HepG2 (cell line): ENCODE measurements around the gene ANO4. TPM values are rescaled to one million over a fixed set of nuclear protein-coding genes. Genes with fewer than 3 reads are reported as not detected.

ENCODE experiments used
- ATAC-seq: fragments of 200-7000 bp; cut with Tn5 transposase; 3 replicates; pipeline ENCODE4 v1.9.1; 2020; ENCODE audit warnings: mild to moderate bottlenecking, moderate library complexity
- BruUV-seq: library from RNA; stranded (reverse); fragments of 400-500 nt; replicated peaks from 2 replicates; lab custom pipeline; 2021; lab: Mats Ljungman, UMichigan
- CTCF ChIA-PET: fragments of 300-600 bp; formaldehyde crosslinking; extraction: SDS; loops from one replicate; lab custom pipeline; 2021; ENCODE audit warnings: low total read pairs, inconsistent platforms, low intra/inter-chr PET ratio; lab: Yijun Ruan, JAX
- POLR2A ChIA-PET: fragments of 350-600 bp; sonication (Branson Sonifier 250); formaldehyde crosslinking; loops from one replicate; lab custom pipeline; 2020; ENCODE audit warnings: antibody characterized with exemption, inconsistent platforms; lab: Yijun Ruan, JAX
- DNase-seq: peaks from one replicate; pipeline ENCODE4 v3.0.0-alpha.2; 2015; ENCODE audit warnings: low spot score
- FAIRE-seq: peaks from 3 replicates; lab custom pipeline; 2011; peaks lifted over from hg19 to GRCh38; lab: Jason Lieb, UNC
- H2AFZ ChIP-seq: one replicate; pipeline ENCODE4 v1.6.1; 2011; ENCODE audit warnings: low read length, inconsistent platforms
- H3K27ac ChIP-seq: fragments of 300-600 bp; 3 replicates; pipeline ENCODE4 v1.8.0; 2011; ENCODE audit warnings: mixed run types, mild to moderate bottlenecking, mixed read lengths, low read length, inconsistent platforms; ENCODE audit not compliant: insufficient read depth; ENCODE audit errors: extremely low read length
- H3K27me3 ChIP-seq, 2 experiments: fragments of 200-600 bp in 1 of 2; 2 replicates in 1 of 2; 3 replicates in 1 of 2; pipeline versions ENCODE4 v1.6.0 to v1.8.0; 2011; ENCODE audit warnings: low read length in 2 of 2, mild to moderate bottlenecking in 2 of 2, moderate library complexity in 2 of 2, inconsistent platforms in 1 of 2; ENCODE audit not compliant: insufficient read depth in 2 of 2, control insufficient read depth in 1 of 2
- H3K36me3 ChIP-seq, 2 experiments: fragments of 200-600 bp in 1 of 2; replicated peaks in 1 of 2; 2 replicates in 1 of 2; 3 replicates in 1 of 2; pipeline versions ENCODE4 v1.5.1 to v1.8.0; 2011; ENCODE audit warnings: low read length in 2 of 2, inconsistent platforms in 1 of 2; ENCODE audit not compliant: insufficient read depth in 2 of 2, control insufficient read depth in 1 of 2
- H3K4me1 ChIP-seq: 2 replicates; pipeline ENCODE4 v1.5.1; 2012; ENCODE audit warnings: low read length, inconsistent platforms; ENCODE audit not compliant: insufficient read depth
- H3K4me2 ChIP-seq: 2 replicates; pipeline ENCODE4 v1.6.0; 2011; ENCODE audit warnings: low read depth, low read length, inconsistent platforms
- H3K4me3 ChIP-seq, 3 experiments: fragments of 200-600 bp in 1 of 3; sonication (generic), shearing (Covaris generic) in 1 of 3; replicated peaks in 1 of 3; 2 replicates each; pipeline ENCODE4 v1.5.1; 2011 to 2016; ENCODE audit warnings: low read length in 3 of 3, inconsistent platforms in 2 of 3, low read depth in 2 of 3, mild to moderate bottlenecking in 2 of 3, control low read depth in 1 of 3, mixed read lengths in 1 of 3; ENCODE audit not compliant: insufficient read depth in 1 of 3
- H3K79me2 ChIP-seq: one replicate; pipeline ENCODE4 v1.6.1; 2011; ENCODE audit warnings: low read length, inconsistent platforms; ENCODE audit not compliant: insufficient read depth
- H3K9ac ChIP-seq: 2 replicates; pipeline ENCODE4 v1.6.0; 2011; ENCODE audit warnings: mild to moderate bottlenecking, low read depth, low read length, inconsistent platforms; ENCODE audit not compliant: insufficient read depth
- H3K9me3 ChIP-seq: 2 replicates; pipeline ENCODE4 v1.5.1; 2012; ENCODE audit warnings: mild to moderate bottlenecking, low read length
- H4K20me1 ChIP-seq: 2 replicates; pipeline ENCODE4 v1.6.0; 2011; ENCODE audit warnings: inconsistent platforms, mild to moderate bottlenecking, low read length, moderate library complexity; ENCODE audit not compliant: insufficient read depth
- CEBPB ChIP-seq: IDR thresholded peaks from 2 replicates; pipeline ENCODE4 v1.6.1; 2011; ENCODE audit warnings: low read depth, low read length, improper control_type of control experiment, borderline replicate concordance
- CHD2 ChIP-seq: IDR thresholded peaks from 2 replicates; pipeline ENCODE4 v1.6.1; 2011; ENCODE audit warnings: low read depth, low read length, improper control_type of control experiment
- NFIB ChIP-seq: sonication (generic); formaldehyde crosslinking; IDR thresholded peaks from 2 replicates; pipeline ENCODE4 v1.9.0; 2021; ENCODE audit warnings: missing genetic modification reagents, mild to moderate bottlenecking, borderline replicate concordance
- RORA ChIP-seq: sonication (generic); formaldehyde crosslinking; IDR thresholded peaks from 2 replicates; pipeline ENCODE4 v1.5.0; 2020; ENCODE audit warnings: mild to moderate bottlenecking, missing genetic modification reagents, moderate library complexity
- ZIK1 ChIP-seq: sonication (generic); formaldehyde crosslinking; IDR thresholded peaks from 2 replicates; pipeline ENCODE4 v1.5.0; 2020; ENCODE audit warnings: mild to moderate bottlenecking, low read depth, missing genetic modification reagents, borderline replicate concordance
- ZNF17 ChIP-seq: sonication (generic); formaldehyde crosslinking; IDR thresholded peaks from 2 replicates; pipeline ENCODE4 v1.5.0; 2020; ENCODE audit warnings: mild to moderate bottlenecking, missing genetic modification reagents
- ZNF282 ChIP-seq: fragments of 450-650 bp; IDR thresholded peaks from 2 replicates; pipeline ENCODE4 v1.6.1; 2018; ENCODE audit not compliant: partially characterized antibody
- ZNF33B ChIP-seq: sonication (generic); formaldehyde crosslinking; IDR thresholded peaks from 2 replicates; pipeline ENCODE4 v1.5.1; 2020; ENCODE audit warnings: mild to moderate bottlenecking, missing genetic modification reagents
- ZNF484 ChIP-seq: sonication (generic); formaldehyde crosslinking; IDR thresholded peaks from 2 replicates; pipeline ENCODE4 v1.5.1; 2020; ENCODE audit warnings: mild to moderate bottlenecking, low read depth, missing genetic modification reagents, borderline replicate concordance
- ZNF816 ChIP-seq: sonication (generic); formaldehyde crosslinking; IDR thresholded peaks from 2 replicates; pipeline ENCODE4 v1.8.0; 2022; ENCODE audit warnings: missing genetic modification reagents, mild to moderate bottlenecking, borderline replicate concordance
- whole genome bisulfite sequencing: methylation state at CpG from one replicate; pipeline ENCODE4 v1.1.6; 2017; ENCODE audit warnings: low lambda C conversion rate; 5-methylcytosine and 5-hydroxymethylcytosine counted together
- in situ Hi-C: cut with HindIII; loops from 2 replicates; pipeline ENCODE4 v1.10.0; 2017; ENCODE audit warnings: low pct_unique_long_range_greater_than_20kb; ENCODE audit not compliant: extremely low pct_ligation_motif_present
- intact Hi-C: fragments of 100-400 bp; cut with micrococcal nuclease; formaldehyde crosslinking; loops from one replicate; pipeline ENCODE4 v1.10.0; 2022; ENCODE audit not compliant: unreplicated experiment
- polyA plus RNA-seq, 8 experiments: library from polyadenylated mRNA; depleted of rRNA in 3 of 8; stranded (reverse) in 7 of 8; unstranded in 1 of 8; fragments of >200 nt; fragmentation: Illumina TruSeq in 4 of 8; extraction: Trizol in 4 of 8; gene quantifications; 2 replicates each; pipeline versions ENCODE4 v1.2.1 to v1.2.3, GENCODE V29; 2011 to 2016; ENCODE audit warnings: low read depth in 4 of 8, missing spikeins in 1 of 8, mixed read lengths in 1 of 8; ENCODE audit not compliant: insufficient read depth in 1 of 8
- total RNA-seq, 5 experiments: library from RNA; depleted of rRNA; stranded (reverse); fragments of >200 nt; fragmentation: Illumina TruSeq; extraction: Trizol; gene quantifications; 2 replicates each; pipeline ENCODE4 v1.2.3, GENCODE V29; 2016; ENCODE audit warnings: low read depth in 1 of 5
- TF ChIP-seq, protein P1 (sequence below): sonication (generic); formaldehyde crosslinking; IDR thresholded peaks from 2 replicates; pipeline ENCODE4 v1.8.0; 2022; ENCODE audit warnings: missing genetic modification reagents, low read depth, mild to moderate bottlenecking, borderline replicate concordance
- TF ChIP-seq, protein P2 (sequence below): sonication (generic); formaldehyde crosslinking; IDR thresholded peaks from 2 replicates; pipeline ENCODE4 v1.9.0; 2021; ENCODE audit warnings: missing genetic modification reagents, borderline replicate concordance
- TF ChIP-seq, protein P3 (sequence below): sonication (generic); formaldehyde crosslinking; IDR thresholded peaks from 2 replicates; pipeline ENCODE4 v1.4.0; 2020; ENCODE audit warnings: missing genetic modification reagents

ANO4 gene
- total and polyA plus RNA-seq, 2 of the 13 experiments (the other 11 are each of a cell fraction or from before 2014, with no cell fraction given) = not detected

DNA sequence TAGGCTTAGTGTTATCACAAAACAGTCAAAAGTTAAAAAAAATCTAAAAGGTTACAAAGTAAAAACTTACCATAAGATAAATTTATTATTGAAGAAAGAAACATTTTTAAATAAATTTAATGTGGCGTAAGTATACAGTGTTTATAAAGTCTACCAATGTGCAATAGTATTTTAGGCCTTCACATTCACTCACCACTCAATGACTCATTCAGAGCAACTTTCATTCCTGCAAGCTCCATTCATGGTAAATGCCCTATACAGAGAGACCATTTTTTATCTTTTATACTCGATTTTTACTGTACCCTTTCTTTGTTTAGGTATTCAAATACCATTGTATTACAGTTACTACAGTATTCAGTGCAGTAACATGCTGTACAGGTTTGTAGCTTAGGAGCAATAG is 124.5 kb downstream of the ANO4 start:
- no peaks in the 10 kb centered on the region for H3K9me3 ChIP-seq
- H3K27me3 ChIP-seq = no peaks in the 10 kb centered on the region
- BruUV-seq = no TSS peak
- no peaks in the 10 kb centered on the region for H3K4me1 ChIP-seq
- no peak overlapping the region for H2AFZ ChIP-seq
- POLR2A ChIA-PET = no interaction called here
- FAIRE-seq (no peak), DNase-seq (no peak), ATAC-seq (no peak)
- H3K9ac ChIP-seq = no peak overlapping the region
- H4K20me1 ChIP-seq = no peaks in the 10 kb centered on the region
- TF ChIP-seq CHD2 (no peak), NFIB (no peak), CEBPB (no peak), ZNF282 (no peak)
- intact Hi-C loops (no loop called here), in situ Hi-C loops (no loop called here)
- H3K4me2 ChIP-seq = no peak overlapping the region
- H3K27ac ChIP-seq = no peak overlapping the region
- H3K4me3 ChIP-seq = no peak overlapping the region
- H3K36me3 ChIP-seq = no peaks in the 10 kb centered on the region
- CTCF ChIA-PET = no interaction called here
- no peaks in the 10 kb centered on the region for H3K79me2 ChIP-seq
- WGBS = 23% methylated on average over 2 of the region's 2 CpGs

DNA sequence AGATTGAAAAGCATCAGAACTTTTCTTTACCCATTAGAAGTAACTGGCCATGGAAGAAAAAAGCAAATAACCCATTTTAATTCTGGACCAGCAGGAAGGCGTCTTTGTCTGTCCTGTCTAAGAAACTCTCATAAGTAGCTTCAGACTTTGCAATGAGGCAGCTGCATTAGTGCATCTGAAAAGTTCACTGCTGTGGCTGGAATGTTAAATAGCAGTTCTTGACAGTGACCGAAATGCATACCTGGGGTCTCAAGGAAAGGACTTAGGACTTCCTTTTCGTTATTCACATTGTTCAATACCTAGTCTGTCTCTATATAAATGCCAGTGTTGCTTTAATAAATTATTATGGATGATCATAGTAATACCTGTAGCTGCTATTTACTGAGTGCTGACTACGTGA is 125.9 kb downstream of the ANO4 start:
- ChIA-PET CTCF (no interaction called here), POLR2A (no interaction called here)
- H3K9ac ChIP-seq = no peak overlapping the region
- H3K27me3 ChIP-seq = no peaks in the 10 kb centered on the region
- intact Hi-C loops (no loop called here), in situ Hi-C loops (no loop called here)
- no TSS peak for BruUV-seq
- ATAC-seq (no peak), DNase-seq (no peak), FAIRE-seq (no peak)
- no peaks in the 10 kb centered on the region for H3K9me3 ChIP-seq
- no peak overlapping the region for H2AFZ ChIP-seq
- 0% methylated on average over 4 of the region's 4 CpGs for WGBS
- H3K27ac ChIP-seq = no peak overlapping the region
- no peaks in the 10 kb centered on the region for H3K4me1 ChIP-seq
- no peak overlapping the region for H3K4me3 ChIP-seq
- H3K36me3 ChIP-seq = no peaks in the 10 kb centered on the region
- no peaks in the 10 kb centered on the region for H3K79me2 ChIP-seq
- no peaks in the 10 kb centered on the region for H4K20me1 ChIP-seq
- no peak overlapping the region for H3K4me2 ChIP-seq
- TF ChIP-seq, protein P1, sequence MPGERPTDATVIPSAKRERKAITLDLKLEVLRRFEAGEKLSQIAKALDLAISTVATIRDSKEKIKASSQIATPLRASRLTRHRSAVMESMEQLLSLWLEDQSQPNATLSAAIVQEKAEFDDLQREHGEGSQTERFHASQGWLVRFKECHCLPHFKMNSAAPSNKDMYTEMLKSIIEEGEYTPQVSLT (CRISPR knock-in tag) = no peak
- TF ChIP-seq ZNF33B = no peak
- TF ChIP-seq, protein P2, sequence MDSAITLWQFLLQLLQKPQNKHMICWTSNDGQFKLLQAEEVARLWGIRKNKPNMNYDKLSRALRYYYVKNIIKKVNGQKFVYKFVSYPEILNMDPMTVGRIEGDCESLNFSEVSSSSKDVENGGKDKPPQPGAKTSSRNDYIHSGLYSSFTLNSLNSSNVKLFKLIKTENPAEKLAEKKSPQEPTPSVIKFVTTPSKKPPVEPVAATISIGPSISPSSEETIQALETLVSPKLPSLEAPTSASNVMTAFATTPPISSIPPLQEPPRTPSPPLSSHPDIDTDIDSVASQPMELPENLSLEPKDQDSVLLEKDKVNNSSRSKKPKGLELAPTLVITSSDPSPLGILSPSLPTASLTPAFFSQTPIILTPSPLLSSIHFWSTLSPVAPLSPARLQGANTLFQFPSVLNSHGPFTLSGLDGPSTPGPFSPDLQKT = no peak
- no peak for TF ChIP-seq ZIK1 (CRISPR knock-in tag)
- TF ChIP-seq ZNF17 = no peak
- TF ChIP-seq ZNF484 (CRISPR knock-in tag) = no peak
- TF ChIP-seq, protein P3, sequence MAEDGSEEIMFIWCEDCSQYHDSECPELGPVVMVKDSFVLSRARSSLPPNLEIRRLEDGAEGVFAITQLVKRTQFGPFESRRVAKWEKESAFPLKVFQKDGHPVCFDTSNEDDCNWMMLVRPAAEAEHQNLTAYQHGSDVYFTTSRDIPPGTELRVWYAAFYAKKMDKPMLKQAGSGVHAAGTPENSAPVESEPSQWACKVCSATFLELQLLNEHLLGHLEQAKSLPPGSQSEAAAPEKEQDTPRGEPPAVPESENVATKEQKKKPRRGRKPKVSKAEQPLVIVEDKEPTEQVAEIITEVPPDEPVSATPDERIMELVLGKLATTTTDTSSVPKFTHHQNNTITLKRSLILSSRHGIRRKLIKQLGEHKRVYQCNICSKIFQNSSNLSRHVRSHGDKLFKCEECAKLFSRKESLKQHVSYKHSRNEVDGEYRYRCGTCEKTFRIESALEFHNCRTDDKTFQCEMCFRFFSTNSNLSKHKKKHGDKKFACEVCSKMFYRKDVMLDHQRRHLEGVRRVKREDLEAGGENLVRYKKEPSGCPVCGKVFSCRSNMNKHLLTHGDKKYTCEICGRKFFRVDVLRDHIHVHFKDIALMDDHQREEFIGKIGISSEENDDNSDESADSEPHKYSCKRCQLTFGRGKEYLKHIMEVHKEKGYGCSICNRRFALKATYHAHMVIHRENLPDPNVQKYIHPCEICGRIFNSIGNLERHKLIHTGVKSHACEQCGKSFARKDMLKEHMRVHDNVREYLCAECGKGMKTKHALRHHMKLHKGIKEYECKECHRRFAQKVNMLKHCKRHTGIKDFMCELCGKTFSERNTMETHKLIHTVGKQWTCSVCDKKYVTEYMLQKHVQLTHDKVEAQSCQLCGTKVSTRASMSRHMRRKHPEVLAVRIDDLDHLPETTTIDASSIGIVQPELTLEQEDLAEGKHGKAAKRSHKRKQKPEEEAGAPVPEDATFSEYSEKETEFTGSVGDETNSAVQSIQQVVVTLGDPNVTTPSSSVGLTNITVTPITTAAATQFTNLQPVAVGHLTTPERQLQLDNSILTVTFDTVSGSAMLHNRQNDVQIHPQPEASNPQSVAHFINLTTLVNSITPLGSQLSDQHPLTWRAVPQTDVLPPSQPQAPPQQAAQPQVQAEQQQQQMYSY (CRISPR knock-in tag) = no peak
- no peak for TF ChIP-seq ZNF816 (CRISPR knock-in tag)
- no peak for TF ChIP-seq RORA (CRISPR knock-in tag)
